Right atrium auricular region (tissue), 2 donors: Measurements from ENCODE around the gene BTD. TPM values are rescaled to one million over a fixed set of nuclear protein-coding genes. Genes with fewer than 3 reads are reported as not detected.

Experiments
- DNase-seq: peaks from one replicate; pipeline ENCODE4 v3.0.0-alpha.2; 2019; ENCODE audit warnings: low spot score
- H3K27ac ChIP-seq, 2 donors: fragments of 200-600 bp; sonication (generic); 1 replicate in 1 of 2; 2 replicates in 1 of 2; pipeline ENCODE4 v1.5.1; 2016 to 2019
- H3K27me3 ChIP-seq, 2 donors: fragments of 200-600 bp; sonication (generic); one replicate each; pipeline versions ENCODE4 v1.5.1 to v1.6.0; 2017 to 2019
- H3K36me3 ChIP-seq: fragments of 200-600 bp; sonication (generic); one replicate; pipeline ENCODE4 v1.5.1; 2016
- H3K4me1 ChIP-seq, 2 donors: fragments of 200-600 bp; sonication (generic); one replicate each; pipeline versions ENCODE4 v1.5.1 to v1.6.0; 2017 to 2019
- H3K4me3 ChIP-seq, 2 donors: fragments of 200-600 bp; sonication (generic); 1 replicate in 1 of 2; 2 replicates in 1 of 2; pipeline ENCODE4 v1.5.1; 2017 to 2019; ENCODE audit warnings: mild to moderate bottlenecking in 1 of 2, moderate library complexity in 1 of 2
- H3K9me3 ChIP-seq, 2 donors: fragments of 200-600 bp; sonication (generic); one replicate each; pipeline ENCODE4 v1.5.1; 2019
- total RNA-seq, 2 donors: library from RNA; depleted of rRNA; stranded (reverse); fragments of >200 nt; gene quantifications; one replicate each; pipeline ENCODE4 v1.1.0, GENCODE V29; 2016
- TF ChIP-seq, protein P1 (sequence below), 2 donors: fragments of 200-600 bp; sonication (generic); IDR thresholded peaks; one replicate each; pipeline ENCODE4 v1.5.1; 2019; ENCODE audit warnings: antibody characterized with exemption in 2 of 2

The BTD gene
- total RNA-seq, 2 donors from 2014 or later: 10.3 to 16.2 TPM

DNA sequence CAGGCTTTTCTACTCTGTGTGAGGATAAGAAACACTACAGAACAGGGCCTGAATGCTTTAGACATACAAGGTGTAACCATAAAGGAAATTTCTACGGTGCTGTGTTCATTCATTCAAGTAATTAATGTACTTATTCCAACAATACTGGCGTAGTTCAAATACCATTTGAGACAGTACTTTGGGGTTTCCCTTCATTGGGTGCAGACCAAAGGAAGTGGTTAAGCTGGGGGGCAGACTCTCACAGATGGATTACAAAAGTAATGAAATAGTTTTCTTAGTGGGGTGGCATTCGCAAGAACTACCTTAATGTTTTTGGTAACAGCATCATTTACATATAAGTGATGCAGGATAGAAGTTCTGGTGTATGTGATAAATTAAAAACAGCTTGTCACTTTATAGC is 65.9 kb downstream of the BTD start:
- TF ChIP-seq, protein P1, sequence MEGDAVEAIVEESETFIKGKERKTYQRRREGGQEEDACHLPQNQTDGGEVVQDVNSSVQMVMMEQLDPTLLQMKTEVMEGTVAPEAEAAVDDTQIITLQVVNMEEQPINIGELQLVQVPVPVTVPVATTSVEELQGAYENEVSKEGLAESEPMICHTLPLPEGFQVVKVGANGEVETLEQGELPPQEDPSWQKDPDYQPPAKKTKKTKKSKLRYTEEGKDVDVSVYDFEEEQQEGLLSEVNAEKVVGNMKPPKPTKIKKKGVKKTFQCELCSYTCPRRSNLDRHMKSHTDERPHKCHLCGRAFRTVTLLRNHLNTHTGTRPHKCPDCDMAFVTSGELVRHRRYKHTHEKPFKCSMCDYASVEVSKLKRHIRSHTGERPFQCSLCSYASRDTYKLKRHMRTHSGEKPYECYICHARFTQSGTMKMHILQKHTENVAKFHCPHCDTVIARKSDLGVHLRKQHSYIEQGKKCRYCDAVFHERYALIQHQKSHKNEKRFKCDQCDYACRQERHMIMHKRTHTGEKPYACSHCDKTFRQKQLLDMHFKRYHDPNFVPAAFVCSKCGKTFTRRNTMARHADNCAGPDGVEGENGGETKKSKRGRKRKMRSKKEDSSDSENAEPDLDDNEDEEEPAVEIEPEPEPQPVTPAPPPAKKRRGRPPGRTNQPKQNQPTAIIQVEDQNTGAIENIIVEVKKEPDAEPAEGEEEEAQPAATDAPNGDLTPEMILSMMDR (IDR thresholded peaks at IDR 0.05): no peak
- no peaks in the 10 kb centered on the region for H3K9me3 ChIP-seq
- no peak overlapping the region for H3K4me3 ChIP-seq
- H3K27me3 ChIP-seq: no peaks in the 10 kb centered on the region
- no peak overlapping the region for H3K27ac ChIP-seq
- H3K4me1 ChIP-seq: no peaks in the 10 kb centered on the region
- peaks cover 7% of the 10 kb centered on the region for H3K36me3 ChIP-seq
- DNase-seq: no peak

DNA sequence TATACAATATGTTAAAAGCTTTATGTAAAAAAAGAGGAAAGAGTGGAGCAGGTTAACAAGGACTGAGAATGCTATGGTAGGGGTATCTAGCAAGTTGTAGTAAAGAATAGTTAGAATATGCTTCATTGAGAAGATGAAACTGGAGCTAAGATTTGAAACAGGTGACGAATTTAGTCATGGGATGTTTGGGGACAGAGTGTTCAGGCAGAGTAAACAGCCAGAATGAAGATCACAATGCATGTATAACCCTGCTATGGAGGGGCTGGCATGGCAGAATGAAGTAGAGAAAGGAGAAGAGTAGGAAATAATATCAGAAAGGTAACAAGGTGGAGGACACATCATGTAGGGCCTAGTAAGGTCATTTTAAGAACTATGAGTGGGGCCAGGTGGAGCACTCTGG is 72.0 kb downstream of the BTD start:
- Histone ChIP-seq H3K4me1 (no peaks in the 10 kb centered on the region), H3K9me3 (no peaks in the 10 kb centered on the region), H3K36me3 (peaks cover 21% of the 10 kb centered on the region), H3K4me3 (no peak overlapping the region), H3K27ac (no peak overlapping the region), H3K27me3 (no peaks in the 10 kb centered on the region)
- DNase-seq: no peak
- TF ChIP-seq, protein P1 (IDR thresholded peaks at IDR 0.05): no peak

DNA sequence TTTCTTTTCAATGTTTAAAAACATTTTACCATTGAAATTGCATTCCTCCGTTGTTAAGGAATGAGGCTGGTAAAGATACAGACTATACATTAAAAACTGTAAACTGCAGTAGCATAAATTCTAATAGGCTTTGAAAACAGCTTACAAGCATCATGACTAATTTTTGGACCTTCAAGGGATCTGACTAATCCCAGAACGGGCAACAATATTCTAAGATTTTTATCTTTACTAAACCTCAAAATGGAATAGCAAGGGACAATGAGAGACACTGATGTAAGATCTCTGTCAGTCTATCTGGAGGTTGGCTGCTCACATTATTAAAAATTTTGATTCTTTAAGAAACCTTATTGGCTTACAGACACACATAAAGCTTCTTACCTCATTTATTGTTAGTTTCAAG is 74.7 kb downstream of the BTD start:
- no peak for DNase-seq
- Histone ChIP-seq H3K27ac (no peak overlapping the region), H3K4me1 (no peaks in the 10 kb centered on the region), H3K27me3 (no peaks in the 10 kb centered on the region), H3K4me3 (no peak overlapping the region), H3K9me3 (no peaks in the 10 kb centered on the region), H3K36me3 (peaks cover 23% of the 10 kb centered on the region)
- TF ChIP-seq, protein P1 (IDR thresholded peaks at IDR 0.05): no peak

DNA sequence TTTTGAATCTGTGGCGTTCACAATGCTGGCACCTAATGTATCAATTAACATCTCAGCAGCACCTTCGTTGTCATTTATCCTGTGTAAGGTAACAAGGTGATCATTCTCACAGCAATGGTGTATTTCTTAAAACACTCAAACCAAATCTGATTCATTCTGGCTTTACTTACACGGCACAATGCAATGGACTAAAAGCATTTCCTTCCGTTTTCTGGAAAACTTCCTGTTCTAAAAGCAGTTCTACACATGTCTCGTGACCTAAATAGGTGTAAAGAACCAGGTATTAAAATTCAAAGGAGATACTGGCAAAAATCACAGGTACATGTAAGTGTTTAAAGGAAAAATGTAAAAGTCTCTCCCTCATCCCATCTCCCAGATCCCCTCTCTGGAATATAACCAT is 77.8 kb downstream of the BTD start:
- H3K9me3 ChIP-seq: no peaks in the 10 kb centered on the region
- DNase-seq: no peak
- H3K27ac ChIP-seq: no peak overlapping the region
- no peaks in the 10 kb centered on the region for H3K27me3 ChIP-seq
- H3K4me1 ChIP-seq: peaks cover 0 to 13% of the 10 kb centered on the region in 2 donors
- H3K36me3 ChIP-seq: peaks cover 27% of the 10 kb centered on the region
- H3K4me3 ChIP-seq: no peak overlapping the region
- TF ChIP-seq, protein P1 (IDR thresholded peaks at IDR 0.05): no peak

DNA sequence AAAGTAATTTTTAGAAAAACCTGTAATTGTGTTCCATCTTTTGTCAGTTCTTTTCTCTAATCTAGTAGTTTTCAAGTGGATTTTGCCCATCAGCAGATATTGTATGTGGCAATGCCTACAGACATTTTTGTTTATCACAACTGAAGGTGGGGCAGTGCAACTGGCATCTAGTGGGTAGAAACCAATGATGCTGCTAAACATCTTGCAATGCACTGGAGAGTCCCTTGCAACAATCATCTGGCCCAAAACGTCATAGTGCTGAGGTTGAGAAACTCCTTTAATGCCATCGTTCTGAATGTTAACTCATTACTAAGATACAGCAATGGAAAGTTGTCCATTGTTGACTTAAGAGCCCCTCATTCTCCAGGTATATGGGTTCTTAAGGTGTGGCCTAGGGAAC is 80.1 kb downstream of the BTD start:
- no peaks in the 10 kb centered on the region for H3K9me3 ChIP-seq
- H3K36me3 ChIP-seq: peaks cover 27% of the 10 kb centered on the region
- H3K27me3 ChIP-seq: no peaks in the 10 kb centered on the region
- no peak overlapping the region for H3K4me3 ChIP-seq
- H3K4me1 ChIP-seq: peaks cover 0 to 13% of the 10 kb centered on the region in 2 donors
- DNase-seq: no peak
- TF ChIP-seq, protein P1 (IDR thresholded peaks at IDR 0.05): no peak
- no peak overlapping the region for H3K27ac ChIP-seq

DNA sequence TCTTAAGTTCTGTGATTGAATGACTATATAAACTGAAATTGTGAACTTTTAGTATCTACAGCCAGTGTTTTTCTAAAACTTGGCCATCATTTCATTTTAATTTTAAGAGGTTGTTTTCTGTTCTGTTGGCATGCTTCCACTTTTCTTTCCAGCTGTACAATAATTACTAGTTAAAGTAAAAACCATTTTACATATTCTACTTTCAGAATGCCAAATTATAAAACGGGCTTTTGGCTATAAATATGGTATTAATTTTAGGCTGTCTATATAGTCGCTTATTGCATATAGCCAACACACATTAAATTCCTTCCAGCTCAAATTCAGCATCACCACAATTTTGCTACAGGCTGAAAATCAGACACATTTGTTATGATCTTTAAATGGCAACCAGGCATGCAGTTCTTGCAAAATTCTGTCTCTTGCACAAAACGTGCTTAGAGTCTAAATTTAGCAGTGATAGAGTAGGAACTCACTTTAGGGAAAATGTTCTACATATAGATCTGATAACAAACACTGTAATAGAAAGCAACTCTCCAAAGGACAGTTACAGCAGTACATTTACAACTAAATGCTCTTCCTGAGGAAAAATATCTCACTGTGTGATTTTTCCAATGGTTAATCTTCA is 81.1 kb downstream of the BTD start:
- Histone ChIP-seq H3K36me3 (peaks cover 26% of the 10 kb centered on the region), H3K27me3 (no peaks in the 10 kb centered on the region), H3K9me3 (no peaks in the 10 kb centered on the region), H3K4me3 (no peak overlapping the region), H3K4me1 (peaks cover 0 to 13% of the 10 kb centered on the region in 2 donors), H3K27ac (no peak overlapping the region)
- no peak for DNase-seq
- TF ChIP-seq, protein P1 (IDR thresholded peaks at IDR 0.05): no peak
